ENCODE data around the gene CCDC61.

- TF ChIP-seq EZH2 (IDR thresholded peaks at IDR 0.05; ENCODE audit: insufficient read depth, poor library complexity, severe bottlenecking) (no peak), EZH2phosphoT487 (IDR thresholded peaks at IDR 0.05; ENCODE audit: insufficient read depth, low read depth) (no peak)
Measured at GRCh38 chr19:46065486-46066071, 70.3 kb downstream of the CCDC61 start.

Data from GM23248 (cell line).